H1 (cell line): ENCODE data around the gene ASXL3. TPM values are rescaled to one million over a fixed set of nuclear protein-coding genes. Genes with fewer than 3 reads are reported as not detected.

ENCODE experiments used
- BACH1 ChIP-seq: IDR thresholded peaks from 2 replicates; pipeline ENCODE4 v1.6.1; 2012; ENCODE audit warnings: low read length, improper control_type of control experiment
- BRCA1 ChIP-seq: IDR thresholded peaks from 2 replicates; pipeline ENCODE4 v1.6.1; 2012; ENCODE audit warnings: low read depth, low read length, improper control_type of control experiment
- EP300 ChIP-seq, 2 experiments: IDR thresholded peaks; 1 replicate in 1 of 2; 2 replicates in 1 of 2; pipeline ENCODE4 v1.6.1; 2011 to 2012; ENCODE audit warnings: low read depth in 2 of 2, low read length in 2 of 2, mild to moderate bottlenecking in 2 of 2, borderline replicate concordance in 1 of 2, inconsistent platforms in 1 of 2, moderate library complexity in 1 of 2
- GTF2F1 ChIP-seq: IDR thresholded peaks from 2 replicates; pipeline ENCODE4 v1.6.1; 2012; ENCODE audit warnings: low read depth, low read length, improper control_type of control experiment, borderline replicate concordance
- RAD21 ChIP-seq, 2 experiments: IDR thresholded peaks in 1 of 2; conservative IDR thresholded peaks in 1 of 2; 2 replicates each; pipeline ENCODE4 v1.6.1; 2011; ENCODE audit warnings: low read depth in 2 of 2, low read length in 2 of 2, improper control_type of control experiment in 1 of 2, inconsistent platforms in 1 of 2, mild to moderate bottlenecking in 1 of 2, moderate library complexity in 1 of 2
- RFX5 ChIP-seq: IDR thresholded peaks from 2 replicates; pipeline ENCODE4 v1.6.1; 2011; ENCODE audit warnings: low read depth, low read length, improper control_type of control experiment, borderline replicate concordance
- YY1 ChIP-seq: IDR thresholded peaks from 2 replicates; pipeline ENCODE4 v1.6.1; 2011; ENCODE audit warnings: low read depth, mild to moderate bottlenecking, low read length
- polyA plus RNA-seq, 7 experiments: library from polyadenylated mRNA; depleted of rRNA in 3 of 7; stranded (reverse) in 5 of 7; unstranded in 2 of 7; fragments of >200 nt in 5 of 7; fragments of 200-250 nt in 2 of 7; gene quantifications; 1 replicate in 5 of 7; 2 replicates in 1 of 7; 4 replicates in 1 of 7; pipeline versions ENCODE4 v1.2.1 to v1.2.3, GENCODE V29; 2011 to 2013; ENCODE audit warnings: missing spikeins in 2 of 7, mixed read lengths in 2 of 7
- total RNA-seq: library from RNA; stranded (reverse); fragmentation: NEBNext Ultra II Directional; extraction: Animal tissue kit (Norgen Biotek cat#: 25700); gene quantifications from 2 replicates; pipeline ENCODE4 v1.2.1, GENCODE V29; 2021
- TF ChIP-seq, protein P1 (sequence below): fragments of 300-600 bp; sonication (generic); IDR thresholded peaks from 2 replicates; pipeline ENCODE4 v1.7.1; 2012; ENCODE audit warnings: low read length, moderate library complexity, mild to moderate bottlenecking, inconsistent platforms; ENCODE audit not compliant: insufficient replicate concordance
- TF ChIP-seq, protein P2 (sequence below): IDR thresholded peaks from 2 replicates; pipeline ENCODE4 v1.6.1; 2011; ENCODE audit warnings: low read length, improper control_type of control experiment

The ASXL3 gene
- total and polyA plus RNA-seq, 2 of the 8 experiments (the other 6 are each of a cell fraction or from before 2014, with no cell fraction given): 0.08 to 1.3 TPM

DNA sequence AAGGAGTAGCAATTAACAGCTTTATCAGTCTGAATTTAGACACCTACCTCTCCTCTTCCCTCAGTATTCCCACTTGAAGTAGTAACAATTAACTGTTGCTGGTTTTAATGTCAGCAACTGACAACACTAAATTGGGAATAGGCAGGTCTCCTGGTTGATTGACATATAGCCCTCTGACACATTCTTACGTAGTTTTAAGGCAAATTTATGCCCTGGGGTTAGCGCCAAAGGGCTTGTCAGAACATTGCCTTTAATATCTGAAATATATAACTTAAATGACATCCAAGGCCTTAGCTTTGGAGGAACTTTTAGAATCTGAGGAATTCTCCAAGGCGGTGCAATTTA lies 7.4 kb downstream of the ASXL3 start (continued):
- TF ChIP-seq, protein P1, sequence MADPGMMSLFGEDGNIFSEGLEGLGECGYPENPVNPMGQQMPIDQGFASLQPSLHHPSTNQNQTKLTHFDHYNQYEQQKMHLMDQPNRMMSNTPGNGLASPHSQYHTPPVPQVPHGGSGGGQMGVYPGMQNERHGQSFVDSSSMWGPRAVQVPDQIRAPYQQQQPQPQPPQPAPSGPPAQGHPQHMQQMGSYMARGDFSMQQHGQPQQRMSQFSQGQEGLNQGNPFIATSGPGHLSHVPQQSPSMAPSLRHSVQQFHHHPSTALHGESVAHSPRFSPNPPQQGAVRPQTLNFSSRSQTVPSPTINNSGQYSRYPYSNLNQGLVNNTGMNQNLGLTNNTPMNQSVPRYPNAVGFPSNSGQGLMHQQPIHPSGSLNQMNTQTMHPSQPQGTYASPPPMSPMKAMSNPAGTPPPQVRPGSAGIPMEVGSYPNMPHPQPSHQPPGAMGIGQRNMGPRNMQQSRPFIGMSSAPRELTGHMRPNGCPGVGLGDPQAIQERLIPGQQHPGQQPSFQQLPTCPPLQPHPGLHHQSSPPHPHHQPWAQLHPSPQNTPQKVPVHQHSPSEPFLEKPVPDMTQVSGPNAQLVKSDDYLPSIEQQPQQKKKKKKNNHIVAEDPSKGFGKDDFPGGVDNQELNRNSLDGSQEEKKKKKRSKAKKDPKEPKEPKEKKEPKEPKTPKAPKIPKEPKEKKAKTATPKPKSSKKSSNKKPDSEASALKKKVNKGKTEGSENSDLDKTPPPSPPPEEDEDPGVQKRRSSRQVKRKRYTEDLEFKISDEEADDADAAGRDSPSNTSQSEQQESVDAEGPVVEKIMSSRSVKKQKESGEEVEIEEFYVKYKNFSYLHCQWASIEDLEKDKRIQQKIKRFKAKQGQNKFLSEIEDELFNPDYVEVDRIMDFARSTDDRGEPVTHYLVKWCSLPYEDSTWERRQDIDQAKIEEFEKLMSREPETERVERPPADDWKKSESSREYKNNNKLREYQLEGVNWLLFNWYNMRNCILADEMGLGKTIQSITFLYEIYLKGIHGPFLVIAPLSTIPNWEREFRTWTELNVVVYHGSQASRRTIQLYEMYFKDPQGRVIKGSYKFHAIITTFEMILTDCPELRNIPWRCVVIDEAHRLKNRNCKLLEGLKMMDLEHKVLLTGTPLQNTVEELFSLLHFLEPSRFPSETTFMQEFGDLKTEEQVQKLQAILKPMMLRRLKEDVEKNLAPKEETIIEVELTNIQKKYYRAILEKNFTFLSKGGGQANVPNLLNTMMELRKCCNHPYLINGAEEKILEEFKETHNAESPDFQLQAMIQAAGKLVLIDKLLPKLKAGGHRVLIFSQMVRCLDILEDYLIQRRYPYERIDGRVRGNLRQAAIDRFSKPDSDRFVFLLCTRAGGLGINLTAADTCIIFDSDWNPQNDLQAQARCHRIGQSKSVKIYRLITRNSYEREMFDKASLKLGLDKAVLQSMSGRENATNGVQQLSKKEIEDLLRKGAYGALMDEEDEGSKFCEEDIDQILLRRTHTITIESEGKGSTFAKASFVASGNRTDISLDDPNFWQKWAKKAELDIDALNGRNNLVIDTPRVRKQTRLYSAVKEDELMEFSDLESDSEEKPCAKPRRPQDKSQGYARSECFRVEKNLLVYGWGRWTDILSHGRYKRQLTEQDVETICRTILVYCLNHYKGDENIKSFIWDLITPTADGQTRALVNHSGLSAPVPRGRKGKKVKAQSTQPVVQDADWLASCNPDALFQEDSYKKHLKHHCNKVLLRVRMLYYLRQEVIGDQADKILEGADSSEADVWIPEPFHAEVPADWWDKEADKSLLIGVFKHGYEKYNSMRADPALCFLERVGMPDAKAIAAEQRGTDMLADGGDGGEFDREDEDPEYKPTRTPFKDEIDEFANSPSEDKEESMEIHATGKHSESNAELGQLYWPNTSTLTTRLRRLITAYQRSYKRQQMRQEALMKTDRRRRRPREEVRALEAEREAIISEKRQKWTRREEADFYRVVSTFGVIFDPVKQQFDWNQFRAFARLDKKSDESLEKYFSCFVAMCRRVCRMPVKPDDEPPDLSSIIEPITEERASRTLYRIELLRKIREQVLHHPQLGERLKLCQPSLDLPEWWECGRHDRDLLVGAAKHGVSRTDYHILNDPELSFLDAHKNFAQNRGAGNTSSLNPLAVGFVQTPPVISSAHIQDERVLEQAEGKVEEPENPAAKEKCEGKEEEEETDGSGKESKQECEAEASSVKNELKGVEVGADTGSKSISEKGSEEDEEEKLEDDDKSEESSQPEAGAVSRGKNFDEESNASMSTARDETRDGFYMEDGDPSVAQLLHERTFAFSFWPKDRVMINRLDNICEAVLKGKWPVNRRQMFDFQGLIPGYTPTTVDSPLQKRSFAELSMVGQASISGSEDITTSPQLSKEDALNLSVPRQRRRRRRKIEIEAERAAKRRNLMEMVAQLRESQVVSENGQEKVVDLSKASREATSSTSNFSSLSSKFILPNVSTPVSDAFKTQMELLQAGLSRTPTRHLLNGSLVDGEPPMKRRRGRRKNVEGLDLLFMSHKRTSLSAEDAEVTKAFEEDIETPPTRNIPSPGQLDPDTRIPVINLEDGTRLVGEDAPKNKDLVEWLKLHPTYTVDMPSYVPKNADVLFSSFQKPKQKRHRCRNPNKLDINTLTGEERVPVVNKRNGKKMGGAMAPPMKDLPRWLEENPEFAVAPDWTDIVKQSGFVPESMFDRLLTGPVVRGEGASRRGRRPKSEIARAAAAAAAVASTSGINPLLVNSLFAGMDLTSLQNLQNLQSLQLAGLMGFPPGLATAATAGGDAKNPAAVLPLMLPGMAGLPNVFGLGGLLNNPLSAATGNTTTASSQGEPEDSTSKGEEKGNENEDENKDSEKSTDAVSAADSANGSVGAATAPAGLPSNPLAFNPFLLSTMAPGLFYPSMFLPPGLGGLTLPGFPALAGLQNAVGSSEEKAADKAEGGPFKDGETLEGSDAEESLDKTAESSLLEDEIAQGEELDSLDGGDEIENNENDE: no peak
- no peak for TF ChIP-seq YY1
- no peak for TF ChIP-seq GTF2F1
- TF ChIP-seq, protein P2, sequence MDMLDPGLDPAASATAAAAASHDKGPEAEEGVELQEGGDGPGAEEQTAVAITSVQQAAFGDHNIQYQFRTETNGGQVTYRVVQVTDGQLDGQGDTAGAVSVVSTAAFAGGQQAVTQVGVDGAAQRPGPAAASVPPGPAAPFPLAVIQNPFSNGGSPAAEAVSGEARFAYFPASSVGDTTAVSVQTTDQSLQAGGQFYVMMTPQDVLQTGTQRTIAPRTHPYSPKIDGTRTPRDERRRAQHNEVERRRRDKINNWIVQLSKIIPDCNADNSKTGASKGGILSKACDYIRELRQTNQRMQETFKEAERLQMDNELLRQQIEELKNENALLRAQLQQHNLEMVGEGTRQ: no peak
- TF ChIP-seq RAD21 (IDR thresholded peaks at IDR 0.05 in 1 of 2, conservative IDR thresholded peaks at IDR 0.05 in 1 of 2; ENCODE audit: low read depth in 2 of 2, low read length in 2 of 2): no peak
- no peak for TF ChIP-seq BACH1
- no peak for TF ChIP-seq BRCA1
- TF ChIP-seq RFX5: no peak
- TF ChIP-seq EP300 (IDR thresholded peaks at IDR 0.05; ENCODE audit: borderline replicate concordance in 1 of 2, low read depth in 2 of 2, low read length in 2 of 2): no peak
